Progenitor cell of endocrine pancreas (in vitro differentiated cells): ENCODE measurements around the gene THSD4. TPM values are rescaled to one million over a fixed set of nuclear protein-coding genes. Genes with fewer than 3 reads are reported as not detected.

Experiments used
- DNase-seq: peaks from one replicate; pipeline ENCODE4 v3.0.0; 2021; ENCODE audit warnings: low spot score; ENCODE audit not compliant: unreplicated experiment
- H3K27ac Mint-ChIP-seq: 2 replicates; pipeline ENCODE4 v1.8.0; 2021; ENCODE audit warnings: mild to moderate bottlenecking, moderate library complexity, mixed read lengths
- H3K27me3 Mint-ChIP-seq: 2 replicates; pipeline ENCODE4 v1.8.0; 2021; ENCODE audit warnings: mixed read lengths
- H3K36me3 Mint-ChIP-seq: 2 replicates; pipeline ENCODE4 v1.8.0; 2022; ENCODE audit warnings: mixed read lengths; ENCODE audit not compliant: insufficient read depth
- H3K4me1 Mint-ChIP-seq: 2 replicates; pipeline ENCODE4 v1.8.0; 2021; ENCODE audit warnings: low read depth, mixed read lengths
- H3K4me3 Mint-ChIP-seq: 2 replicates; pipeline ENCODE4 v1.8.0; 2021; ENCODE audit warnings: low read depth, mild to moderate bottlenecking, moderate library complexity, mixed read lengths
- H3K9me3 Mint-ChIP-seq: 2 replicates; pipeline ENCODE4 v1.8.0; 2021; ENCODE audit warnings: low read depth, mixed read lengths
- total RNA-seq: library from RNA; stranded (reverse); gene quantifications from 2 replicates; pipeline ENCODE4 v1.2.1, GENCODE V29; 2021
- TF ChIP-seq, protein P1 (sequence below): fragments of 200-600 bp; sonication (generic); IDR thresholded peaks from one replicate; pipeline ENCODE4 v1.5.0; 2021; ENCODE audit warnings: antibody characterized with exemption, mild to moderate bottlenecking; ENCODE audit not compliant: unreplicated experiment

Gene THSD4
- total RNA-seq, 1 donor from 2014 or later: 6.8 TPM

GRCh38 chr15:71545223-71545760, 430.0 kb downstream of the THSD4 start:
- no peak for DNase-seq
- H3K4me3 Mint-ChIP-seq: no peak overlapping the region
- no peak overlapping the region for H3K27ac Mint-ChIP-seq
- peaks cover 8% of the 10 kb centered on the region for H3K4me1 Mint-ChIP-seq
- TF ChIP-seq, protein P1, sequence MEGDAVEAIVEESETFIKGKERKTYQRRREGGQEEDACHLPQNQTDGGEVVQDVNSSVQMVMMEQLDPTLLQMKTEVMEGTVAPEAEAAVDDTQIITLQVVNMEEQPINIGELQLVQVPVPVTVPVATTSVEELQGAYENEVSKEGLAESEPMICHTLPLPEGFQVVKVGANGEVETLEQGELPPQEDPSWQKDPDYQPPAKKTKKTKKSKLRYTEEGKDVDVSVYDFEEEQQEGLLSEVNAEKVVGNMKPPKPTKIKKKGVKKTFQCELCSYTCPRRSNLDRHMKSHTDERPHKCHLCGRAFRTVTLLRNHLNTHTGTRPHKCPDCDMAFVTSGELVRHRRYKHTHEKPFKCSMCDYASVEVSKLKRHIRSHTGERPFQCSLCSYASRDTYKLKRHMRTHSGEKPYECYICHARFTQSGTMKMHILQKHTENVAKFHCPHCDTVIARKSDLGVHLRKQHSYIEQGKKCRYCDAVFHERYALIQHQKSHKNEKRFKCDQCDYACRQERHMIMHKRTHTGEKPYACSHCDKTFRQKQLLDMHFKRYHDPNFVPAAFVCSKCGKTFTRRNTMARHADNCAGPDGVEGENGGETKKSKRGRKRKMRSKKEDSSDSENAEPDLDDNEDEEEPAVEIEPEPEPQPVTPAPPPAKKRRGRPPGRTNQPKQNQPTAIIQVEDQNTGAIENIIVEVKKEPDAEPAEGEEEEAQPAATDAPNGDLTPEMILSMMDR: no peak
- H3K27me3 Mint-ChIP-seq: peaks cover 39% of the 10 kb centered on the region
- H3K36me3 Mint-ChIP-seq: no peaks in the 10 kb centered on the region
- no peaks in the 10 kb centered on the region for H3K9me3 Mint-ChIP-seq

DNA sequence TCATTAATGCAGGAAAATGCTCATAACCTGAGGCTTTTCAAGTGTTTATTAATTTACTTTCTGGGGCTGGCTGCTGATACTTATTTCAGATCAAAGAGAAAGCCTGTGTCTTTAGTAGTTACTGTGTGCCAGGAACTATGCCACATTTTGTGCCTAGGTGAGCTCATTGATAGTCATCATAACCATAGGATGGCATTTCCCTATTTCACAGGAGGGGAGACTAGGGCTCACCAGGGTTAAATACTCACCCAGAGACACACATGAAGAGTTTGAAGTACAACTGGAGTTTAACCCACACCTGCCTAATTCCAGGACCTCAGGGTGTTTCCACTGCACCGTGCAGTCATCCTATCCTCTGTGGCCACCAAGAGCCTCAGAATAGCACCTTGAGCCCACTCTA, 430.7 kb downstream of the THSD4 start:
- TF ChIP-seq, protein P1: no peak
- Mint-ChIP-seq H3K27me3 (peaks cover 39% of the 10 kb centered on the region), H3K9me3 (no peaks in the 10 kb centered on the region), H3K27ac (no peak overlapping the region), H3K4me3 (no peak overlapping the region), H3K4me1 (peaks cover 8% of the 10 kb centered on the region), H3K36me3 (no peaks in the 10 kb centered on the region)
- no peak for DNase-seq

GRCh38 chr15:71547011-71547410, 431.7 kb downstream of the THSD4 start:
- Mint-ChIP-seq H3K27me3 (peaks cover 39% of the 10 kb centered on the region), H3K4me3 (no peak overlapping the region), H3K27ac (no peak overlapping the region), H3K4me1 (peaks cover 11% of the 10 kb centered on the region), H3K9me3 (no peaks in the 10 kb centered on the region), H3K36me3 (no peaks in the 10 kb centered on the region)
- TF ChIP-seq, protein P1: no peak
- DNase-seq: no peak

- Mint-ChIP-seq H3K4me1 (peaks cover 11% of the 10 kb centered on the region), H3K9me3 (no peaks in the 10 kb centered on the region), H3K27ac (no peak overlapping the region), H3K36me3 (no peaks in the 10 kb centered on the region), H3K4me3 (no peak overlapping the region), H3K27me3 (peaks cover 39% of the 10 kb centered on the region)
- TF ChIP-seq, protein P1: no peak
- DNase-seq: no peak
Observed at GRCh38 chr15:71548401-71548807, 433.1 kb downstream of the THSD4 start.

DNA sequence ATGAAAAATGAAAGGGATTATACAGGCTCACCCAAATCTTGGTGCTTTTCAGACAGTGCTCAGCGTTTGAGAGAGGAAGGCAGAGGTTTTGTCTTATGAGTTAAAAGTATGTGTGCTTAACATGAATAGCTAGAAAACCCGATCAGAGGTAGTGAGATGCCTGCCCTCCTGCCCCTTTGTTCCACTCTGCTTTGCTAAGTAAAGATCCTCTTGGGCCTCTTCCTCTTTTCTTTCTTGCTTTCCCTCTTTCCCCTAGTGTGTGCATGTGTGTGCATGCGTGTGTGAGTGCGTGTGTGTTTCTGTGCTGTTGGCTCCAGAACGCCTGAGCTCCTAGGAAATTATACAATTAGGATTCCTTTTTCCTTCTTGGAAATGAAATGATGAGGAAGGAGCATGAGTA, 433.8 kb downstream of the THSD4 start:
- H3K36me3 Mint-ChIP-seq: no peaks in the 10 kb centered on the region
- H3K27me3 Mint-ChIP-seq: peaks cover 39% of the 10 kb centered on the region
- H3K4me3 Mint-ChIP-seq: no peak overlapping the region
- H3K9me3 Mint-ChIP-seq: no peaks in the 10 kb centered on the region
- DNase-seq: no peak
- TF ChIP-seq, protein P1: no peak
- peaks cover 11% of the 10 kb centered on the region for H3K4me1 Mint-ChIP-seq
- H3K27ac Mint-ChIP-seq: no peak overlapping the region
